Glutamatergic neuron (in vitro differentiated cells): Measurements from ENCODE around the gene DAPK3. TPM values are rescaled to one million over a fixed set of nuclear protein-coding genes. Genes with fewer than 3 reads are reported as not detected.
A peak's percentile ranks its signal among the peaks of the same experiment; 100 is the strongest.
"Not testable (repeated sequence)": the region's sequence is repeated elsewhere in the genome, so short reads cannot be mapped to it uniquely, and the experiment has no call there.

ENCODE experiments used
- DNase-seq: peaks from one replicate; pipeline ENCODE4 v3.0.0; 2022
- H3K27ac Mint-ChIP-seq: one replicate; pipeline ENCODE4 v1.8.0; 2020; ENCODE audit warnings: mild to moderate bottlenecking, mixed read lengths, inconsistent platforms; ENCODE audit not compliant: unreplicated experiment
- H3K27me3 Mint-ChIP-seq: one replicate; pipeline ENCODE4 v1.8.0; 2020; ENCODE audit warnings: mild to moderate bottlenecking, moderate library complexity, mixed read lengths, inconsistent platforms; ENCODE audit not compliant: unreplicated experiment
- H3K36me3 Mint-ChIP-seq: one replicate; pipeline ENCODE4 v1.8.0; 2020; ENCODE audit warnings: mild to moderate bottlenecking, mixed read lengths, inconsistent platforms; ENCODE audit not compliant: unreplicated experiment
- H3K4me1 Mint-ChIP-seq: one replicate; pipeline ENCODE4 v1.8.0; 2020; ENCODE audit warnings: mild to moderate bottlenecking, low read depth, mixed read lengths, inconsistent platforms; ENCODE audit not compliant: unreplicated experiment
- H3K4me3 Mint-ChIP-seq: one replicate; pipeline ENCODE4 v1.8.0; 2020; ENCODE audit warnings: mild to moderate bottlenecking, mixed read lengths, inconsistent platforms; ENCODE audit not compliant: unreplicated experiment
- H3K9me3 Mint-ChIP-seq: one replicate; pipeline ENCODE4 v1.8.0; 2020; ENCODE audit warnings: mild to moderate bottlenecking, moderate library complexity, mixed read lengths, inconsistent platforms; ENCODE audit not compliant: unreplicated experiment
- CTCF ChIP-seq: fragments of 200-600 bp; sonication (generic); IDR thresholded peaks from one replicate; pipeline ENCODE4 v1.5.0; 2021; ENCODE audit not compliant: partially characterized antibody, unreplicated experiment
- total RNA-seq: library from RNA; stranded (reverse); fragmentation: NEBNext Ultra II Directional; extraction: Animal tissue kit (Norgen Biotek cat#: 25700); gene quantifications from one replicate; pipeline ENCODE4 v1.2.1, GENCODE V29; 2021; ENCODE audit not compliant: unreplicated experiment

The DAPK3 gene
- total RNA-seq, 1 donor from 2014 or later = 221 TPM

- H3K27ac Mint-ChIP-seq = no peak overlapping the region
- peaks cover 9% of the 10 kb centered on the region for H3K27me3 Mint-ChIP-seq
- no peak overlapping the region for H3K4me3 Mint-ChIP-seq
- peaks cover 7% of the 10 kb centered on the region for H3K9me3 Mint-ChIP-seq
- no peaks in the 10 kb centered on the region for H3K36me3 Mint-ChIP-seq
- TF ChIP-seq CTCF = no peak
- DNase-seq = no peak
- H3K4me1 Mint-ChIP-seq = peaks cover 18% of the 10 kb centered on the region
Measured at GRCh38 chr19:4013886-4014540, 43.1 kb upstream of the DAPK3 start.

DNA sequence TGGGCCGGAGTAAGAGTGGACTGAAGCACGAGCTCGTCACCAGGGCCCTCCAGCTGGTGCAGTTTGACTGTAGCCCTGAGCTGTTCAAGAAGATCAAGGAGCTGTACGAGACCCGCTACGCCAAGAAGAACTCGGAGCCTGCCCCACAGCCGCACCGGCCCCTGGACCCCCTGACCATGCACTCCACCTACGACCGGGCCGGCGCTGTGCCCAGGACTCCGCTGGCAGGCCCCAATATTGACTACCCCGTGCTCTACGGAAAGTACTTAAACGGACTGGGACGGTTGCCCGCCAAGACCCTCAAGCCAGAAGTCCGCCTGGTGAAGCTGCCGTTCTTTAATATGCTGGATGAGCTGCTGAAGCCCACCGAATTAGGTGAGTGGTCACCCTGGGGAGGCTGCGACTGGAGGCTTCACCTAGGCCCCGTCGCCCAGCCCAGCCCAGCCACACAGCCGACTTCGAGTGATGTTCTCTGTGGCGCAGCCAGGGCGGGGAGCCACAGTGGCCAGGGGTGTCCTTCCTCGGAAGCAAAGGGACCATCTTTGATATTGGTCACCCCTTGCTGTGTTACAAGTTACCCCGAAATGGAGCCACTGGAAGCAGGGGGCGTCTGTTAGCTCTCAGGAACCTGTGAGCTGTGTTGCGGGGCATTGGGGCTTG lies 42.2 kb upstream of the DAPK3 start:
- Mint-ChIP-seq H3K27ac (no peak overlapping the region), H3K9me3 (peaks cover 7% of the 10 kb centered on the region), H3K36me3 (no peaks in the 10 kb centered on the region), H3K4me1 (peaks cover 25% of the 10 kb centered on the region), H3K27me3 (peaks cover 15% of the 10 kb centered on the region), H3K4me3 (no peak overlapping the region)
- DNase-seq = no peak
- TF ChIP-seq CTCF = no peak

GRCh38 chr19:4012092-4012974 lies 41.4 kb upstream of the DAPK3 start:
- TF ChIP-seq CTCF = no peak
- Mint-ChIP-seq H3K9me3 (peaks cover 7% of the 10 kb centered on the region), H3K27me3 (peaks cover 15% of the 10 kb centered on the region), H3K4me1 (peaks cover 25% of the 10 kb centered on the region), H3K4me3 (peak overlapping the region; percentile 38), H3K36me3 (no peaks in the 10 kb centered on the region), H3K27ac (peak overlapping the region; percentile 64)
- no peak for DNase-seq

DNA sequence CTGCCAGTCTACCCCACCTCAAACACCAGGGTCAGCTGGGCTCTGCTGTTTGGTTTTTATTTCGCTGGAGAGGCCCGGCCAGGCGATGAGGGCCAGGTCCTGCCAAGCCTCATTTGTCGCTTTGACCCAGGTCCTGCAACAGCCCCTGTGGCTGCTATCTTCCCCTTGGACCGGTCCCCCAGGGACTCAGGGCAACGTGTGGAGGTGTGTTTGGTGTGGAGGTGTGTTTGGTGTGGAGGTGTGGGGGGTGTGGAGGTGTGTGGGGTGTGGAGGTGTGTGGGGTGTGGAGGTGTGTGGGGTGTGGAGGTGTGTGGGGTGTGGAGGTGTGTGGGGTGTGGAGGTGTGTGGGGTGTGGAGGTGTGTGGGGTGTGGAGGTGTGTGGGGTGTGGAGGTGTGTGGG lies 40.5 kb upstream of the DAPK3 start:
- H3K36me3 Mint-ChIP-seq, H3K9me3 Mint-ChIP-seq, DNase-seq: not testable (repeated sequence)
- peaks cover 14% of the 10 kb centered on the region for H3K27me3 Mint-ChIP-seq
- peak overlapping the region; percentile 98 for H3K4me3 Mint-ChIP-seq
- peaks cover 22% of the 10 kb centered on the region for H3K4me1 Mint-ChIP-seq
- H3K27ac Mint-ChIP-seq = peak overlapping the region; percentile 97

DNA sequence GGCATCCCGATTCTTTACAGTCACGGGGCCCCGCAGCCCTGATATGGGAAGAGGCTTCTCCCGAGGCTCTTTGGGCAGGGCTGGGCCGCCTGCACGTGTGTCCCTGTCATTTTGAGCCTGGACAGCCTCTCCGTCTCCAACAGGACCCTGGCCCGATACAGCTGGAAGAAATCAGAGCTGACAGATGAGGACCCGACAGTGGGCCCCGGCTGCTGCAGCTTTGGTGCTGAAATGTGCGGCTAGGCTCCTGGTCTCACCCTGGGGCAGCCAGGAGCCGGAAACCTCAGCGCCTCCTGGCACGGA lies 39.9 kb upstream of the DAPK3 start:
- H3K4me3 Mint-ChIP-seq = peak overlapping the region; percentile 98
- H3K27me3 Mint-ChIP-seq = peaks cover 14% of the 10 kb centered on the region
- no peak for DNase-seq
- H3K4me1 Mint-ChIP-seq = peaks cover 20% of the 10 kb centered on the region
- no peaks in the 10 kb centered on the region for H3K36me3 Mint-ChIP-seq
- no peak for TF ChIP-seq CTCF
- peaks cover 9% of the 10 kb centered on the region for H3K9me3 Mint-ChIP-seq
- H3K27ac Mint-ChIP-seq = peak overlapping the region; percentile 97
